GM12874 (cell line): ENCODE data around the gene GSE1.

Experiments used
- TF ChIP-seq, protein P1 (sequence below): IDR thresholded peaks from 2 replicates; pipeline ENCODE4 v1.5.1; 2011; ENCODE audit warnings: low read depth, mild to moderate bottlenecking, control low read depth, low read length, moderate library complexity; ENCODE audit not compliant: insufficient read depth

Gene GSE1

DNA sequence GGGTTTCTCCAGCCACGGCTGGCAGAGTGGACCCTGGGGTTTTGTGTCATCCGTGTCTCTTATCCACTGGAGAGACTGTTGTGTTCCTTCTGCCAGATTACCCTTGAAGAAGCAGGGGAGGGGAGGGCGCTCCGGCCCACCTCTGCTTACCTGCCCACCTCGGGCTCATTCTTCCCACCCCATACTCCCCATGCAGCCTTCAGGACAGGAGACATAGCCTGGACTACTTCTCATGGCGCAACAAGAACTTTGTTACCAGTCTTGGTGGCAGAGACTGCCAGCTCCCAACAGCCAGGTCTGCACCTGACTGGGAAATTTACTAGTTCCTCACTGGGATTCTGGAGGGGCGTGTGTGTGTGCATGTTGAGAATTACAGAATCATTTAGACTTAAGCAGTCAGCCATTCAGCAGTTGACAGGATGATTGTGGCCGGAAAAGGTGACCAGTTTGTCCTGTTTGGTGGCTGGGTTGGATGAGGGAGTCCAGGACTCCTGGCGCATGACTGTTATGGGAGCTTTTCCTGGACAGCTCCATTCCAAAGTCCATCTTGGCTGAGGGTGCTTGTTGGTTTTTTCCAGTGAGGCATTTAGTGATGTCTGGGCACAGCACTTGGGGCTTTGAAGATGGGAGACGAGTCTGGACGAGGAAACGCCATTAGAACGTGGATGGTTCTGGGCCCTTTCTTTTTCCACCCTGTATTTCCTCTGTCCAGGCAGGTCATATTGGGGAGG lies 8.7 kb downstream of the GSE1 start:
- TF ChIP-seq, protein P1, sequence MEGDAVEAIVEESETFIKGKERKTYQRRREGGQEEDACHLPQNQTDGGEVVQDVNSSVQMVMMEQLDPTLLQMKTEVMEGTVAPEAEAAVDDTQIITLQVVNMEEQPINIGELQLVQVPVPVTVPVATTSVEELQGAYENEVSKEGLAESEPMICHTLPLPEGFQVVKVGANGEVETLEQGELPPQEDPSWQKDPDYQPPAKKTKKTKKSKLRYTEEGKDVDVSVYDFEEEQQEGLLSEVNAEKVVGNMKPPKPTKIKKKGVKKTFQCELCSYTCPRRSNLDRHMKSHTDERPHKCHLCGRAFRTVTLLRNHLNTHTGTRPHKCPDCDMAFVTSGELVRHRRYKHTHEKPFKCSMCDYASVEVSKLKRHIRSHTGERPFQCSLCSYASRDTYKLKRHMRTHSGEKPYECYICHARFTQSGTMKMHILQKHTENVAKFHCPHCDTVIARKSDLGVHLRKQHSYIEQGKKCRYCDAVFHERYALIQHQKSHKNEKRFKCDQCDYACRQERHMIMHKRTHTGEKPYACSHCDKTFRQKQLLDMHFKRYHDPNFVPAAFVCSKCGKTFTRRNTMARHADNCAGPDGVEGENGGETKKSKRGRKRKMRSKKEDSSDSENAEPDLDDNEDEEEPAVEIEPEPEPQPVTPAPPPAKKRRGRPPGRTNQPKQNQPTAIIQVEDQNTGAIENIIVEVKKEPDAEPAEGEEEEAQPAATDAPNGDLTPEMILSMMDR, result no peak

DNA sequence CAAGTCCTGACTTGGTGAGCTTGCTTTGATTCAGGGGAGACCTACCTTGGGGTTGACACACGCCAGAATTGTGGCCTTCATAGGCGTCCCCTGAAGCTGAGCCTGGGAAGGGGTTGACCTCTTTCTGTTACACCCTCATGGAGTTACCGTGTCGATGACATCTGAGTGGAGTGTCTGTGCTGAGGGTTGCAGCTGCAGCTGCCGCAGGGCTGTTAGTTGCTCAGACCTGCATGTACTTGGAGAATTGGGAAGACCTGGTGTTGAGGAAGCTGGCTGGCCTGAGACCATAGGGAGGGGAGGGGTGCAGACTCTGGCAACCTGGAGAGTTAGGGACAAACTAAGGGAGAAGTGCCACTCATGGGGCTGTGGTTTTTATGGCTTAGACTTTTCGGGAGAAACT lies 9.6 kb downstream of the GSE1 start:
- TF ChIP-seq, protein P1, result no peak

DNA sequence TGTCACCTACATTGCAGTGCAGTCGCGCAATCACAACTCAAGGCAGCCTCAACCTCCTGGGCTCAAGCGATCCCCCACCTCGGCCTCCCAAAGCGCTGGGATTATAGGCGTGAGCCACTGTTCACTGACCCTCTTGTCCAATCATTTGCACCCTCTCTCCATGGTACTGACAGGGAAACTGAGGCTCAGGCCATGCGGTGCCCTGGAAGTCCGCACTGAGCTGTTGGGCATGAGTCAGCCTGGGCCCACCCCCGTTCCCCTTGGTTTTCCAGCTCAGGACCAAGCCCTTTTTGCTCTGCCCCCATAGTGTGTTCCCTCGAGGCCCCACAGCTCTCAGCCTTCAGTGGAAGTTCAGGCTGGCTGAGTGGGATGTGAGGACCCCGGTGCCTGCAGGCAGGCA lies 10.1 kb downstream of the GSE1 start:
- TF ChIP-seq, protein P1, result no peak

DNA sequence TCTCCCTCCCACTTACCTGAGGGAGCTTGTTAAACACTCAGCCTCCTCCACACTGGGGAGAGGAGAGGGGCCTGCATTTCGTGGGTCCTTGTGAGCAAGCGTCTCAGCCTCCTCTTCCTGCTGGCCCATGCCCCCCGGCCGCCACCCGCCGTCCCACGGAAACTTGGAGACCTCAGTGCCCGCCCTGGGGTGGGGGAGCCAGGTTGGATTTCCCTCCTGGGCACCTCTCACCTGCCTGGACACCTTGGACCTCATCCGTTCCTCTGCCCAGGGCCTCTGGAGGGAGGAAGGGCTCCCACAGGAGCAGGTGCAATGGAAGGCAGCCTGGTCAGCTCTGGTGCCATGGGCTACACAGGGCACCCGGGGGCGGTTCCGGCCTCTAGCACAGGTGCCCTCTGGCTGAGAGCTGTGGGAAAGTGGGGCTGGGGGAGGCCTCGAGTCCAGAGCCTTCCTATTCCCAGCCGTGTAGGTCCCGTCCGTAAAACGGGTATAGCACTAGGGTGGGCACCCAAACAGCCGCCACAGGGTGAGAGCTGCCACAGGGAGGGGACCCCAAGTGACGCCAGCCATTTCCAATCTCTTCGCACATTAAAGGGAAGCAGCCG lies 11.0 kb downstream of the GSE1 start:
- TF ChIP-seq, protein P1, result no peak

DNA sequence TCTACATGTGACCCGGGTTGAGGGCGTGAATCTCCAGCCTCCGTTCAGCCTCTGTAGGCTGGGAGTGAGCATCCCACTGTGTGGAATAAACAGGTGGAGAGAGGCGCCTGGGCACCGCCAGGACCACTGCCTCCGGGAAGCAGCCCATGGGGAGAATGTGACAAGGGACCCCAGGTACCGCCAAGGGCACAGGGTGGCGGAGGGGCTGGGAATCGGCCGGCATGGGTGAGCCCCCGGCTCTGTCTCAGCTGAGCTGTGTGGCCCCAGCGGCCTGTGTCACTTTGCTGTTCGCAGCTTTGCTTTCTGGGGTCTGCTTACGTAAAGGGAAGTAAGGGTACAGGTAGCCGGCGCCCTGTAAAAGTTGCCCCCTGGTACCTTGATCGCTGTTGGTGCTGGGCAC lies 11.5 kb downstream of the GSE1 start:
- TF ChIP-seq, protein P1, result no peak

DNA sequence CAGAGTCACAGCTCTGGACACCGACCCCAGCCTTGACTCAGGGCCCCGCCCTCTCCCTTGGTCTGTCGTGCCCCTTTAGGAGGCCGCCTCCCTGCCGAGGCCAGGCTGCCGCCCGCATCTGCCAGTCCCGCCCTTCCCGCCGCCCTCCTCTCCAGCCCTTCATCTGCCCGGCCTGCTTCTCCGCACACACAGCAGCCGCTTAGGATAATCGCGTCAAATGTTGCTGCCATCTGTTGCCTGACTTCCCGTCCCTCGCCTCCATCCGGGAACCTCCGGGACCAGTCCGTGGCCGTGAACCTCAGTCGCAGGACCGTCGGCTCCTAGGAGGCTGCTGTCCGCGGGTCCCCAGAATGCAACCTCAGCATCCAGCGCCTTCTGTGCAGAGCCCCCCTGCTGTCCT lies 11.9 kb downstream of the GSE1 start:
- TF ChIP-seq, protein P1, result no peak

DNA sequence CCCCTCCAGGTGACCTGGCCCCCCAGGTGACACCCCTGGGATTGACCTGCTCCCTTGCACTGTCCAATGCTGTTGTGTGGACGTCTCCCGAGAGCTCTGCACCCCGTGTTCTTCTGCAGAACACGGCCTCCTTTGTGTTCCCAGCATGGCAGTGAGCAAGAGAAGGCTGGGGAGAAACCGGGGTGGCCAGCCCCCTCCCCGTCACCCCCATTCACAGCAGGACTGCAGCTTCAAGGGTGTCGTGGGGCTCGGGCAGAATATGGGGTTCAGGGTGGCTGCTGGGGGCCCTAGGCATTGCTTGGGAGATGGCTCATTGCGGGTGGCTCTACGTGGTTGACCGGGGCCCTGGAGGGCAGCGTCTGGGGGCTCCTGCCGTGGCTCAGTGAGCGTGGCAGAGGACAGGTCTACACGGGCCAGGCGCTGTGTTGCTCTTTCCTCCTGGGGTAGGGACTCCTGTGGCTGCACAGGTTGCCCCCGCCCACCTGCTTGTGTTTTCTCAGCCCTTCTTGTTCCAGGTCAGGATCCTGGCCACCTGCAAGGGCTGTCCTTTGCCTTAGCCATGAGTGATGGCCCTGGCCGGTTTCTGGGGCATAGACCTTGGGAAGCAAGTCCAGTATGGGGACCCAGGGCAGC lies 12.5 kb downstream of the GSE1 start:
- TF ChIP-seq, protein P1, result no peak
